GM12878 (cell line): ENCODE data around the gene CTRL. TPM values are rescaled to one million over a fixed set of nuclear protein-coding genes. Genes with fewer than 3 reads are reported as not detected.
A peak's percentile ranks its signal among the peaks of the same experiment; 100 is the strongest.

Source experiments
- ATAC-seq: fragments of 200-7000 bp; cut with Tn5 transposase; 3 replicates; pipeline ENCODE4 v1.9.1; 2020; ENCODE audit warnings: mild to moderate bottlenecking, moderate library complexity
- BruUV-seq: library from RNA; stranded (reverse); fragments of 400-500 nt; replicated peaks from 2 replicates; lab custom pipeline; 2021; lab: Mats Ljungman, UMichigan
- CTCF ChIA-PET: fragments of 300-600 bp; sonication (Branson Sonifier 250); formaldehyde crosslinking; extraction: SDS; loops from one replicate; lab custom pipeline; 2021; ENCODE audit warnings: inconsistent platforms; lab: Yijun Ruan, JAX
- POLR2A ChIA-PET: fragments of 350-600 bp; formaldehyde crosslinking; extraction: SDS; loops from one replicate; lab custom pipeline; 2021; ENCODE audit warnings: inconsistent platforms; lab: Charles Lee
- RAD21 ChIA-PET: fragments of 300-600 bp; sonication (Branson Sonifier 250); formaldehyde crosslinking; loops from one replicate; lab custom pipeline; 2023; ENCODE audit warnings: antibody characterized with exemption; ENCODE audit not compliant: unreplicated experiment; lab: Charles Lee
- SMC1A ChIA-PET: fragments of 300-600 bp; sonication (Branson Sonifier 250); formaldehyde crosslinking; loops from one replicate; lab custom pipeline; 2023; ENCODE audit not compliant: unreplicated experiment, uncharacterized antibody; lab: Charles Lee
- DNase-seq: peaks from one replicate; pipeline ENCODE4 v3.0.0-alpha.2; 2011; ENCODE audit warnings: low read depth, low spot score
- FAIRE-seq: peaks from 3 replicates; lab custom pipeline; 2011; peaks lifted over from hg19 to GRCh38; lab: Jason Lieb, UNC
- H2AFZ ChIP-seq: 2 replicates; pipeline ENCODE4 v1.6.0; 2011; ENCODE audit warnings: low read depth, low read length, control low read depth; ENCODE audit not compliant: control insufficient read depth
- H3K27ac ChIP-seq: 2 replicates; pipeline ENCODE4 v1.5.1; 2011; ENCODE audit warnings: control low read depth; ENCODE audit not compliant: control insufficient read depth, insufficient read depth
- H3K27me3 ChIP-seq, 2 experiments: replicated peaks in 1 of 2; 2 replicates each; pipeline versions ENCODE4 v1.6.0 to v1.6.1; 2011; ENCODE audit warnings: low read length in 1 of 2; ENCODE audit not compliant: control insufficient read depth in 2 of 2, insufficient read depth in 2 of 2
- H3K36me3 ChIP-seq, 2 experiments: 2 replicates each; pipeline ENCODE4 v1.5.1; 2011; ENCODE audit warnings: low read length in 1 of 2; ENCODE audit not compliant: control insufficient read depth in 2 of 2, insufficient read depth in 2 of 2
- H3K4me1 ChIP-seq: 2 replicates; pipeline ENCODE4 v1.6.1; 2011; ENCODE audit warnings: mild to moderate bottlenecking, low read length, moderate library complexity, mixed read lengths; ENCODE audit not compliant: control insufficient read depth, insufficient read depth
- H3K4me2 ChIP-seq: 2 replicates; pipeline ENCODE4 v1.6.0; 2011; ENCODE audit warnings: control low read depth; ENCODE audit not compliant: control insufficient read depth, insufficient read depth
- H3K4me3 ChIP-seq: fragments of 200-600 bp; sonication (generic); 2 replicates; pipeline ENCODE4 v1.5.1; 2016
- H3K79me2 ChIP-seq: 2 replicates; pipeline ENCODE4 v1.6.0; 2011; ENCODE audit warnings: low read length; ENCODE audit not compliant: control insufficient read depth, insufficient read depth
- H3K9ac ChIP-seq: 2 replicates; pipeline ENCODE4 v1.8.0; 2011; ENCODE audit warnings: low read length, control low read depth, mixed read lengths; ENCODE audit not compliant: control insufficient read depth, insufficient read depth
- H3K9me3 ChIP-seq: replicated peaks from 3 replicates; pipeline ENCODE4 v1.5.1; 2011; ENCODE audit warnings: mild to moderate bottlenecking, low read length; ENCODE audit not compliant: control insufficient read depth, insufficient read depth
- H4K20me1 ChIP-seq: 2 replicates; pipeline ENCODE4 v1.6.0; 2011; ENCODE audit not compliant: control insufficient read depth, insufficient read depth
- POLR2A ChIP-seq: IDR thresholded peaks from 2 replicates; pipeline ENCODE4 v1.6.1; 2011; ENCODE audit warnings: low read depth, mild to moderate bottlenecking, low read length
- SPI1 ChIP-seq: IDR thresholded peaks from 2 replicates; pipeline ENCODE4 v1.6.1; 2011; ENCODE audit warnings: low read depth, mild to moderate bottlenecking, low read length, moderate library complexity, borderline replicate concordance; ENCODE audit not compliant: insufficient read depth
- TAF1 ChIP-seq: IDR thresholded peaks from 2 replicates; pipeline ENCODE4 v1.6.1; 2011; ENCODE audit warnings: mild to moderate bottlenecking, low read depth, low read length, borderline replicate concordance
- WGBS: methylation state at CpG from one replicate; pipeline ENCODE4 v1.1.6; 2016; ENCODE audit warnings: low lambda C conversion rate; ENCODE audit not compliant: insufficient replicate concordance, insufficient coverage; ENCODE audit errors: missing lambda C conversion rate; 5-methylcytosine and 5-hydroxymethylcytosine counted together
- in situ Hi-C: fragments of 300-500 bp; cut with MboI; formaldehyde crosslinking; loops from 9 replicates; pipeline ENCODE4 v1.14.3; 2018; ENCODE audit warnings: mixed read lengths
- intact Hi-C: fragments of 100-400 bp; cut with micrococcal nuclease; formaldehyde crosslinking; loops from one replicate; pipeline ENCODE4 v1.14.2; 2022; ENCODE audit not compliant: unreplicated experiment
- polyA plus RNA-seq, 11 experiments: library from polyadenylated mRNA; depleted of rRNA in 4 of 11; unstranded in 6 of 11; stranded (reverse) in 5 of 11; fragments of >200 nt; fragmentation: Nextera tagmentation in 4 of 11; fragmentation: Illumina TruSeq in 1 of 11; extraction: Ambion mirVana in 4 of 11; extraction: Trizol in 1 of 11; gene quantifications; 1 replicate in 1 of 11; 2 replicates in 10 of 11; pipeline versions ENCODE4 v1.2.1 to v1.2.3, GENCODE V29; 2011 to 2016; ENCODE audit warnings: inconsistent platforms in 2 of 11, missing spikeins in 2 of 11, low read depth in 1 of 11
- total RNA-seq, 4 experiments: library from RNA; depleted of rRNA in 3 of 4; stranded (reverse); fragments of >200 nt in 3 of 4; fragmentation: Illumina TruSeq in 1 of 4; extraction: Trizol in 1 of 4; gene quantifications; 2 replicates each; pipeline versions ENCODE4 v1.2.1 to v1.2.3, GENCODE V29; 2013 to 2021

CTRL gene
- total and polyA plus RNA-seq, 10 of the 15 experiments (the other 5 are each of a cell fraction or from before 2014, with no cell fraction given) = 1.1 to 4.9 (median 2.6) TPM

- SMC1A ChIA-PET = interaction anchor here (0.6 to 2.8 kb wide), 5 partner anchors 18 to 63 kb away, joined by 3 to 10 read pairs (median 3); partner anchors contain the start of genes DDX28 and DUS2
- Histone ChIP-seq H3K4me1 (peaks cover 21% of the 10 kb centered on the region), H3K9ac (peak overlapping the region; percentile 89), H2AFZ (no peak overlapping the region), H3K4me3 (peak overlapping the region; percentile 96; the same call in 1 of the 2 replicates), H3K36me3 (peaks cover 2 to 3% of the 10 kb centered on the region in 2 experiments; a peak in 2 of 4 replicates), H3K27me3 (no peaks in the 10 kb centered on the region), H3K27ac (peak overlapping the region; percentile 34; the same call in 1 of the 2 replicates), H4K20me1 (no peaks in the 10 kb centered on the region), H3K4me2 (peak overlapping the region; percentile 76), H3K9me3 (no peaks in the 10 kb centered on the region), H3K79me2 (peaks cover 20% of the 10 kb centered on the region)
- FAIRE-seq (no peak), ATAC-seq (peak; percentile 11), DNase-seq (no peak)
- TF ChIP-seq TAF1 = no peak
- peak; percentile 30 for TF ChIP-seq POLR2A
- peak; percentile 39; the same call in 1 of the 2 replicates for TF ChIP-seq SPI1
- CTCF ChIA-PET = interaction anchor here (0.5 to 3.7 kb wide), 10 partner anchors 27 to 1010 kb away, joined by 3 to 22 read pairs (median 4); no protein-coding TSS in a partner anchor
- intact Hi-C loops = no loop called here
- no TSS peak for BruUV-seq
- 75% methylated on average over 3 of the region's 3 CpGs for WGBS
- in situ Hi-C loops = no loop called here
- RAD21 ChIA-PET = interaction anchor here (0.8 to 2.4 kb wide), 7 partner anchors 18 to 74 kb away, joined by 3 to 9 read pairs (median 4); no protein-coding TSS in a partner anchor
- POLR2A ChIA-PET = interaction anchor here (0.6 to 2.8 kb wide), 6 partner anchors 12 to 56 kb away, joined by 3 to 16 read pairs (median 3); partner anchors contain the start of gene PSMB10
Observed at GRCh38 chr16:67966549-67967182, 35.0 kb upstream of the CTRL start.
